H9 (cell line): ENCODE data around the gene PRR35. TPM values are rescaled to one million over a fixed set of nuclear protein-coding genes. Genes with fewer than 3 reads are reported as not detected.

Source experiments
- DNase-seq: peaks from one replicate; pipeline ENCODE4 v3.0.0-alpha.2; 2017
- H2AFZ ChIP-seq: one replicate; pipeline ENCODE4 v1.6.1; 2013; ENCODE audit warnings: mild to moderate bottlenecking, low read length, control low read depth, moderate library complexity
- H2AK5ac ChIP-seq: 2 replicates; pipeline ENCODE4 v1.6.1; 2013; ENCODE audit warnings: low read length, control low read depth, mixed read lengths; ENCODE audit not compliant: insufficient read length
- H2BK120ac ChIP-seq: one replicate; pipeline ENCODE4 v1.6.1; 2013; ENCODE audit warnings: low read depth, mild to moderate bottlenecking, low read length, control low read depth, inconsistent platforms; ENCODE audit not compliant: poor library complexity, severe bottlenecking
- H2BK12ac ChIP-seq: 2 replicates; pipeline ENCODE4 v1.6.1; 2013; ENCODE audit warnings: low read length, control low read depth, mixed read lengths, low read depth; ENCODE audit not compliant: insufficient read length
- H2BK15ac ChIP-seq: 2 replicates; pipeline ENCODE4 v1.6.1; 2013; ENCODE audit warnings: low read depth, low read length, control low read depth
- H2BK20ac ChIP-seq: one replicate; pipeline ENCODE4 v1.6.1; 2013; ENCODE audit warnings: low read depth, mild to moderate bottlenecking, low read length, control low read depth, inconsistent platforms; ENCODE audit not compliant: poor library complexity, severe bottlenecking
- H2BK5ac ChIP-seq: 2 replicates; pipeline ENCODE4 v1.6.1; 2013; ENCODE audit warnings: low read length, control low read depth, mixed read lengths; ENCODE audit not compliant: insufficient read length
- H3K14ac ChIP-seq: 2 replicates; pipeline ENCODE4 v1.6.1; 2013; ENCODE audit warnings: low read length, control low read depth; ENCODE audit not compliant: insufficient read depth
- H3K18ac ChIP-seq: 2 replicates; pipeline ENCODE4 v1.6.1; 2013; ENCODE audit warnings: low read depth, mild to moderate bottlenecking, mixed read lengths, low read length, control low read depth; ENCODE audit not compliant: insufficient read length
- H3K23ac ChIP-seq: 2 replicates; pipeline ENCODE4 v1.6.1; 2013; ENCODE audit warnings: low read length, control low read depth, mixed read lengths, low read depth; ENCODE audit not compliant: insufficient read length
- H3K23me2 ChIP-seq: 2 replicates; pipeline ENCODE4 v1.6.1; 2013; ENCODE audit warnings: low read depth, mild to moderate bottlenecking, mixed read lengths, low read length, control low read depth; ENCODE audit not compliant: insufficient read length, poor library complexity, severe bottlenecking
- H3K27ac ChIP-seq: 2 replicates; pipeline ENCODE4 v1.5.1; 2013; ENCODE audit warnings: low read length, control low read depth, mixed read lengths, low read depth; ENCODE audit not compliant: insufficient read length
- H3K27me3 ChIP-seq: 2 replicates; pipeline ENCODE4 v1.6.1; 2013; ENCODE audit warnings: low read length, control low read depth, inconsistent platforms; ENCODE audit not compliant: insufficient read depth
- H3K4ac ChIP-seq: 2 replicates; pipeline ENCODE4 v1.6.1; 2013; ENCODE audit warnings: low read depth, mild to moderate bottlenecking, control low read depth, inconsistent platforms, low read length, moderate library complexity
- H3K4me1 ChIP-seq: 2 replicates; pipeline ENCODE4 v1.6.1; 2013; ENCODE audit warnings: low read length, control low read depth, inconsistent platforms; ENCODE audit not compliant: insufficient read depth
- H3K4me2 ChIP-seq: 2 replicates; pipeline ENCODE4 v1.6.1; 2013; ENCODE audit warnings: low read length, control low read depth, mixed read lengths; ENCODE audit not compliant: insufficient read length, insufficient read depth
- H3K56ac ChIP-seq: 2 replicates; pipeline ENCODE4 v1.6.1; 2013; ENCODE audit warnings: low read depth, mild to moderate bottlenecking, mixed read lengths, low read length, control low read depth; ENCODE audit not compliant: insufficient read length
- H3K79me1 ChIP-seq: 2 replicates; pipeline ENCODE4 v1.6.1; 2013; ENCODE audit warnings: low read depth, mild to moderate bottlenecking, moderate library complexity, low read length, control low read depth, inconsistent platforms; ENCODE audit not compliant: insufficient read depth, poor library complexity, severe bottlenecking
- H3K79me2 ChIP-seq: 2 replicates; pipeline ENCODE4 v1.6.1; 2013; ENCODE audit warnings: low read length, control low read depth, inconsistent platforms; ENCODE audit not compliant: insufficient read depth
- H3K9ac ChIP-seq: 2 replicates; pipeline ENCODE4 v1.6.1; 2013; ENCODE audit warnings: low read length, control low read depth, mixed read lengths; ENCODE audit not compliant: insufficient read length; ENCODE audit errors: extremely low read depth
- H3K9me3 ChIP-seq: one replicate; pipeline ENCODE4 v1.6.1; 2013; ENCODE audit warnings: low read depth, low read length, inconsistent platforms; ENCODE audit not compliant: control insufficient read depth
- H3T11ph ChIP-seq: one replicate; pipeline ENCODE4 v1.6.1; 2013; ENCODE audit warnings: mild to moderate bottlenecking, low read length, control low read depth, inconsistent platforms
- H4K20me1 ChIP-seq: one replicate; pipeline ENCODE4 v1.6.1; 2013; ENCODE audit not compliant: control insufficient read depth, insufficient read length, insufficient read depth
- H4K5ac ChIP-seq: 2 replicates; pipeline ENCODE4 v1.6.1; 2013; ENCODE audit warnings: low read depth, mild to moderate bottlenecking, mixed read lengths, low read length, control low read depth; ENCODE audit not compliant: insufficient read length
- H4K8ac ChIP-seq: replicated peaks from 2 replicates; pipeline ENCODE4 v1.6.1; 2013; ENCODE audit warnings: low read length, control low read depth, mixed read lengths, low read depth; ENCODE audit not compliant: insufficient read length
- H4K91ac ChIP-seq: 2 replicates; pipeline ENCODE4 v1.6.1; 2013; ENCODE audit warnings: low read depth, mild to moderate bottlenecking, moderate library complexity, mixed read lengths, low read length, control low read depth; ENCODE audit not compliant: insufficient read length
- H3K27ac Mint-ChIP-seq, 3 experiments: 2 replicates in 2 of 3; 3 replicates in 1 of 3; pipeline ENCODE4 v1.8.0; 2020 to 2021; ENCODE audit warnings: mixed read lengths in 3 of 3, mild to moderate bottlenecking in 1 of 3, moderate library complexity in 1 of 3
- H3K27me3 Mint-ChIP-seq: 2 replicates; pipeline ENCODE4 v1.8.0; 2021; ENCODE audit warnings: low read depth, mild to moderate bottlenecking, moderate library complexity, mixed read lengths
- H3K36me3 Mint-ChIP-seq, 3 experiments: 2 replicates in 2 of 3; 3 replicates in 1 of 3; pipeline ENCODE4 v1.8.0; 2020 to 2021; ENCODE audit warnings: low read depth in 3 of 3, mixed read lengths in 3 of 3; ENCODE audit not compliant: insufficient read depth in 1 of 3
- H3K4me1 Mint-ChIP-seq, 2 experiments: 2 replicates each; pipeline ENCODE4 v1.8.0; 2020; ENCODE audit warnings: mixed read lengths in 2 of 2
- H3K4me3 Mint-ChIP-seq, 2 experiments: 2 replicates in 1 of 2; 3 replicates in 1 of 2; pipeline ENCODE4 v1.8.0; 2020 to 2021; ENCODE audit warnings: mild to moderate bottlenecking in 2 of 2, mixed read lengths in 2 of 2, moderate library complexity in 1 of 2
- H3K9me3 Mint-ChIP-seq, 2 experiments: 2 replicates in 1 of 2; 3 replicates in 1 of 2; pipeline ENCODE4 v1.8.0; 2020; ENCODE audit warnings: mild to moderate bottlenecking in 2 of 2, mixed read lengths in 2 of 2, moderate library complexity in 1 of 2
- WGBS: extraction: QIAGEN DNeasy Blood & Tissue Kit; methylation state at CpG from one replicate; pipeline ENCODE4 v1.1.7; 2013; ENCODE audit warnings: missing lambda C conversion rate, low lambda C conversion rate, mixed read lengths; ENCODE audit not compliant: insufficient read length; ENCODE audit errors: extremely low coverage; 5-methylcytosine and 5-hydroxymethylcytosine counted together
- total RNA-seq: library from RNA; stranded (reverse); gene quantifications from 2 replicates; pipeline ENCODE4 v1.2.1, GENCODE V29; 2021
- TF ChIP-seq, protein P1 (sequence below): fragments of 200-600 bp; sonication (generic); conservative IDR thresholded peaks from 3 replicates; pipeline ENCODE4 v1.8.0; 2021; ENCODE audit warnings: antibody characterized with exemption, mild to moderate bottlenecking

Gene PRR35
- total RNA-seq, 1 experiment from 2014 or later = 0.33 TPM

DNA sequence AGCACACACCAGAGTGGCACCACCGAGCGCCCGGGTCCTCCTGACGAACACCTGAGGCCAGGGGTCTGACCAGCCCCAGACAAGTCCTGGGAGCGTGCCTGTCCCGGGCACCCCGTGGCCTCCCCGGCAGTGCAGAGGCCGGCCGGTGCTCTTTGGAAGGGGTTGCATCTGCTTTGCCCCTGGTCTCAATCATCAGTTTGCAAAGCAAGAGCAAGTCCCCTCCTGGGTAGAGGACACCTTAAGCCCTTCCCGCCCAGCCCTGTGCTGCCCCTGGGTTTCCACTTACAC is 44.3 kb upstream of the PRR35 start:
- H2BK12ac ChIP-seq = no peak overlapping the region
- DNase-seq = no peak
- H3K27me3 ChIP-seq = no peaks in the 10 kb centered on the region
- no peaks in the 10 kb centered on the region for H3K79me1 ChIP-seq
- H2BK20ac ChIP-seq = no peak overlapping the region
- H3K4me1 ChIP-seq = no peaks in the 10 kb centered on the region
- no peak overlapping the region for H3T11ph ChIP-seq
- H3K4me3 Mint-ChIP-seq = no peak overlapping the region
- H3K9ac ChIP-seq = no peak overlapping the region
- no peak overlapping the region for H2BK120ac ChIP-seq
- no peak overlapping the region for H2BK5ac ChIP-seq
- H4K20me1 ChIP-seq = no peaks in the 10 kb centered on the region
- H3K36me3 Mint-ChIP-seq = peaks cover 5 to 24% (median 22%) of the 10 kb centered on the region in 3 experiments; a peak in 6 of 7 replicates
- H3K23me2 ChIP-seq = no peaks in the 10 kb centered on the region
- no peak overlapping the region for H2AFZ ChIP-seq
- H3K4me1 Mint-ChIP-seq = no peaks in the 10 kb centered on the region
- H3K4me2 ChIP-seq = no peak overlapping the region
- H3K23ac ChIP-seq = no peak overlapping the region
- no peak overlapping the region for H3K18ac ChIP-seq
- H2AK5ac ChIP-seq = no peak overlapping the region
- H3K27me3 Mint-ChIP-seq = no peaks in the 10 kb centered on the region
- TF ChIP-seq, protein P1, sequence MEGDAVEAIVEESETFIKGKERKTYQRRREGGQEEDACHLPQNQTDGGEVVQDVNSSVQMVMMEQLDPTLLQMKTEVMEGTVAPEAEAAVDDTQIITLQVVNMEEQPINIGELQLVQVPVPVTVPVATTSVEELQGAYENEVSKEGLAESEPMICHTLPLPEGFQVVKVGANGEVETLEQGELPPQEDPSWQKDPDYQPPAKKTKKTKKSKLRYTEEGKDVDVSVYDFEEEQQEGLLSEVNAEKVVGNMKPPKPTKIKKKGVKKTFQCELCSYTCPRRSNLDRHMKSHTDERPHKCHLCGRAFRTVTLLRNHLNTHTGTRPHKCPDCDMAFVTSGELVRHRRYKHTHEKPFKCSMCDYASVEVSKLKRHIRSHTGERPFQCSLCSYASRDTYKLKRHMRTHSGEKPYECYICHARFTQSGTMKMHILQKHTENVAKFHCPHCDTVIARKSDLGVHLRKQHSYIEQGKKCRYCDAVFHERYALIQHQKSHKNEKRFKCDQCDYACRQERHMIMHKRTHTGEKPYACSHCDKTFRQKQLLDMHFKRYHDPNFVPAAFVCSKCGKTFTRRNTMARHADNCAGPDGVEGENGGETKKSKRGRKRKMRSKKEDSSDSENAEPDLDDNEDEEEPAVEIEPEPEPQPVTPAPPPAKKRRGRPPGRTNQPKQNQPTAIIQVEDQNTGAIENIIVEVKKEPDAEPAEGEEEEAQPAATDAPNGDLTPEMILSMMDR = no peak
- H3K9me3 Mint-ChIP-seq = no peaks in the 10 kb centered on the region
- H4K8ac ChIP-seq = no peak overlapping the region
- H4K5ac ChIP-seq = no peak overlapping the region
- no peak overlapping the region for H3K27ac Mint-ChIP-seq
- no peak overlapping the region for H3K14ac ChIP-seq
- no peak overlapping the region for H4K91ac ChIP-seq
- H3K79me2 ChIP-seq = no peaks in the 10 kb centered on the region
- H3K56ac ChIP-seq = no peak overlapping the region
- WGBS = no CpG with 5 or more reads among the region's 11 CpGs
- no peaks in the 10 kb centered on the region for H3K9me3 ChIP-seq
- H2BK15ac ChIP-seq = no peak overlapping the region
- no peak overlapping the region for H3K27ac ChIP-seq
- H3K4ac ChIP-seq = no peak overlapping the region
